A673 (cell line): Measurements from ENCODE around the gene PRDM16.

ENCODE experiments used
- CTCF ChIP-seq: fragments of 300-800, 200-600 bp; sonication (generic); conservative IDR thresholded peaks from 2 replicates; pipeline ENCODE4 v1.5.1; 2017; ENCODE audit warnings: low read depth, mild to moderate bottlenecking, antibody characterized with exemption, low read length, moderate library complexity, mixed read lengths
- EZH2 ChIP-seq: fragments of 200-600 bp; sonication (generic); IDR thresholded peaks from 2 replicates; pipeline ENCODE4 v1.6.1; 2017; ENCODE audit warnings: borderline replicate concordance, low read depth, mild to moderate bottlenecking, mixed read lengths, antibody characterized with exemption, low read length; ENCODE audit not compliant: poor library complexity, severe bottlenecking

GRCh38 chr1:3187415-3188149 lies 118.6 kb downstream of the PRDM16 start:
- TF ChIP-seq CTCF (no peak), EZH2 (no peak)
